ENCODE measurements around the gene CDK3.
A peak's percentile ranks its signal among the peaks of the same experiment; 100 is the strongest.

The CDK3 gene

GRCh38 chr17:76049836-76050537 is 49.3 kb downstream of the CDK3 start:
- TF ChIP-seq CTCF (IDR thresholded peaks at IDR 0.05; ENCODE audit: low read length, missing control alignments) = no peak
- H3K4me3 ChIP-seq (replicated peaks; ENCODE audit: low read depth, low read length) = no peak overlapping the region
- DNase-seq (ENCODE audit: low read depth) = no peak

GRCh38 chr17:76050538-76051467 is 50.1 kb downstream of the CDK3 start:
- TF ChIP-seq CTCF (IDR thresholded peaks at IDR 0.05; ENCODE audit: low read length, missing control alignments) = no peak
- no peak for DNase-seq (ENCODE audit: low read depth)
- H3K4me3 ChIP-seq (replicated peaks; ENCODE audit: low read depth, low read length) = no peak overlapping the region

GRCh38 chr17:76051561-76051960 is 50.9 kb downstream of the CDK3 start:
- no peak for TF ChIP-seq CTCF (IDR thresholded peaks at IDR 0.05; ENCODE audit: low read length, missing control alignments)
- DNase-seq (ENCODE audit: low read depth) = no peak
- H3K4me3 ChIP-seq (replicated peaks; ENCODE audit: low read depth, low read length) = no peak overlapping the region

- no peak overlapping the region for H3K4me3 ChIP-seq (replicated peaks; ENCODE audit: low read depth, low read length)
Observed at GRCh38 chr17:76053246-76054111, 52.8 kb downstream of the CDK3 start.

GRCh38 chr17:76054112-76054476 is 53.4 kb downstream of the CDK3 start:
- DNase-seq (ENCODE audit: low read depth) = peak; percentile 19
- TF ChIP-seq CTCF (IDR thresholded peaks at IDR 0.05; ENCODE audit: low read length, missing control alignments) = no peak

More at GRCh38 chr17:76053246-76054111, 52.8 kb downstream of the CDK3 start:
- DNase-seq (ENCODE audit: low read depth) = peak; percentile 75
- no peak for TF ChIP-seq CTCF (IDR thresholded peaks at IDR 0.05; ENCODE audit: low read length, missing control alignments)

More at GRCh38 chr17:76054112-76054476, 53.4 kb downstream of the CDK3 start:
- H3K4me3 ChIP-seq (replicated peaks; ENCODE audit: low read depth, low read length) = no peak overlapping the region
